ENCODE measurements around the gene TOX2.

DNA sequence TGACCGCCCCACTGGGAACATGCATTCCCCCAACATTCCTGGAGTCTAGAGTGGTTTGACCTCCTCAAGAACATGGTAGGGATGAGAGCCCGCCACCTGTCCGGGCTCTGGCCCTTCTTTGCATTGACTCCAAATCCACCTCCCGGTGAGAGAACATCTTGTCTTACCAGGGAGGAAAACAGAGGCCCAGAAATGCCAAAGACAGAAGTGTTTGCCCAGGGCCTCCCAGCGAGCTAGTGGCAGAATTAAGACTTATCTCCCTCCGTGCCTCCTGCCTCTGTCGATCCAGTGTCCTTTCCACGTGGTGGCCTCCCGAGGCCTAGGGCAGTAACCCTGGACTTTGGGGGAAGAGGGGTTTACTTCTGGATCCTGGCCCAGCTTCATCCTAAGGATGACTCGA is 137.5 kb downstream of the TOX2 start:
- TF ChIP-seq, protein P1, sequence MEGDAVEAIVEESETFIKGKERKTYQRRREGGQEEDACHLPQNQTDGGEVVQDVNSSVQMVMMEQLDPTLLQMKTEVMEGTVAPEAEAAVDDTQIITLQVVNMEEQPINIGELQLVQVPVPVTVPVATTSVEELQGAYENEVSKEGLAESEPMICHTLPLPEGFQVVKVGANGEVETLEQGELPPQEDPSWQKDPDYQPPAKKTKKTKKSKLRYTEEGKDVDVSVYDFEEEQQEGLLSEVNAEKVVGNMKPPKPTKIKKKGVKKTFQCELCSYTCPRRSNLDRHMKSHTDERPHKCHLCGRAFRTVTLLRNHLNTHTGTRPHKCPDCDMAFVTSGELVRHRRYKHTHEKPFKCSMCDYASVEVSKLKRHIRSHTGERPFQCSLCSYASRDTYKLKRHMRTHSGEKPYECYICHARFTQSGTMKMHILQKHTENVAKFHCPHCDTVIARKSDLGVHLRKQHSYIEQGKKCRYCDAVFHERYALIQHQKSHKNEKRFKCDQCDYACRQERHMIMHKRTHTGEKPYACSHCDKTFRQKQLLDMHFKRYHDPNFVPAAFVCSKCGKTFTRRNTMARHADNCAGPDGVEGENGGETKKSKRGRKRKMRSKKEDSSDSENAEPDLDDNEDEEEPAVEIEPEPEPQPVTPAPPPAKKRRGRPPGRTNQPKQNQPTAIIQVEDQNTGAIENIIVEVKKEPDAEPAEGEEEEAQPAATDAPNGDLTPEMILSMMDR (IDR thresholded peaks at IDR 0.05): no peak
- no peak for TF ChIP-seq POLR2A (IDR thresholded peaks at IDR 0.05)
- TF ChIP-seq POLR2AphosphoS5 (IDR thresholded peaks at IDR 0.05): no peak

All from prostate gland (tissue), 2 donors.